Stimulated activated CD8-positive, alpha-beta memory T cell treated with anti-CD3 and anti-CD28 coated beads, Interleukin-7, amount 100 ng/mL, for 48 hours (primary cell): ENCODE results near the gene DTYMK.

Experiments
- DNase-seq, 2 donors: peaks; one replicate each; pipeline ENCODE4 v3.0.0-alpha.2; 2020; ENCODE audit warnings: low read depth in 1 of 2; ENCODE audit errors: extremely low read depth in 1 of 2

Gene DTYMK

GRCh38 chr2:241708879-241709278 is 22.3 kb upstream of the DTYMK start:
- no peak for DNase-seq

- no peak for DNase-seq
Observed at GRCh38 chr2:241706537-241706936, 19.9 kb upstream of the DTYMK start.

- no peak for DNase-seq
Observed at GRCh38 chr2:241703032-241703604, 16.5 kb upstream of the DTYMK start.

- peak; percentile 80 to 87 for DNase-seq
Observed at GRCh38 chr2:241702155-241703031, 15.8 kb upstream of the DTYMK start.

- peak; percentile 89 to 91 for DNase-seq
Observed at GRCh38 chr2:241701399-241702154, 15.0 kb upstream of the DTYMK start, which contains the start of gene ING5. ING5 (plus strand) TSS chr2:241702039; CDS start chr2:241702066, 27 bp downstream.

- DNase-seq: no peak
Observed at GRCh38 chr2:241701149-241701398, 14.5 kb upstream of the DTYMK start.

- DNase-seq: no peak
Observed at GRCh38 chr2:241695651-241696050, 9.0 kb upstream of the DTYMK start.

GRCh38 chr2:241692448-241692847 is 5.8 kb upstream of the DTYMK start:
- DNase-seq: no peak

- DNase-seq: no peak
Observed at GRCh38 chr2:241690202-241690717, 3.6 kb upstream of the DTYMK start.

GRCh38 chr2:241689306-241689705 is 2.7 kb upstream of the DTYMK start:
- DNase-seq: no peak

GRCh38 chr2:241686324-241686649 is 328 bp downstream of the DTYMK start:
- no peak for DNase-seq

- no peak for DNase-seq
Observed at GRCh38 chr2:241680827-241681599, 5.6 kb downstream of the DTYMK start.

- no peak for DNase-seq
Observed at GRCh38 chr2:241680044-241680443, 6.6 kb downstream of the DTYMK start.

GRCh38 chr2:241678784-241679540 is 7.7 kb downstream of the DTYMK start:
- no peak for DNase-seq

- no peak for DNase-seq
Observed at GRCh38 chr2:241678307-241678706, 8.3 kb downstream of the DTYMK start.

- DNase-seq: no peak
Observed at GRCh38 chr2:241677392-241677791, 9.2 kb downstream of the DTYMK start.

GRCh38 chr2:241676665-241677064 is 9.9 kb downstream of the DTYMK start:
- DNase-seq: no peak

- DNase-seq: no peak
Observed at GRCh38 chr2:241675885-241676284, 10.7 kb downstream of the DTYMK start.

- DNase-seq: no peak
Observed at GRCh38 chr2:241673797-241674725, 12.6 kb downstream of the DTYMK start.
